Caco-2 (cell line): ENCODE measurements around the gene RCAN1. TPM values are rescaled to one million over a fixed set of nuclear protein-coding genes. Genes with fewer than 3 reads are reported as not detected.
A peak's percentile ranks its signal among the peaks of the same experiment; 100 is the strongest.

Experiments
- BruUV-seq: library from RNA; stranded (reverse); fragments of 400-500 nt; replicated peaks from 2 replicates; lab custom pipeline; 2021; lab: Mats Ljungman, UMichigan
- CTCF ChIA-PET: fragments of 300-600 bp; sonication (Branson Sonifier 250); formaldehyde crosslinking; loops from one replicate; lab custom pipeline; 2022; ENCODE audit warnings: antibody characterized with exemption; lab: Charles Lee
- POLR2A ChIA-PET: fragments of 300-600 bp; sonication (Branson Sonifier 250); formaldehyde crosslinking; loops from one replicate; lab custom pipeline; 2022; ENCODE audit warnings: antibody characterized with exemption; lab: Charles Lee
- DNase-seq, 2 experiments: peaks; one replicate each; pipeline versions ENCODE4 v3.0.0 to v3.0.0-alpha.2; 2020 to 2022
- H3K27me3 ChIP-seq: replicated peaks from 2 replicates; pipeline ENCODE4 v1.6.0; 2011; ENCODE audit warnings: low read length; ENCODE audit not compliant: control insufficient read depth, insufficient read depth
- H3K36me3 ChIP-seq: 2 replicates; pipeline ENCODE4 v1.5.1; 2011; ENCODE audit warnings: low read length; ENCODE audit not compliant: control insufficient read depth, insufficient read depth
- H3K4me1 ChIP-seq: fragments of 250-450 bp; sonication (Bioruptor Pico); 2 replicates; pipeline ENCODE4 v1.5.1; 2020; ENCODE audit warnings: mild to moderate bottlenecking
- H3K4me3 ChIP-seq: 2 replicates; pipeline ENCODE4 v1.5.1; 2011; ENCODE audit warnings: low read depth, mild to moderate bottlenecking, control low read depth, low read length
- H3K9me3 ChIP-seq: fragments of 250-450 bp; sonication (Bioruptor Pico); 2 replicates; pipeline ENCODE4 v1.5.1; 2020; ENCODE audit warnings: mild to moderate bottlenecking, moderate library complexity
- H3K27ac Mint-ChIP-seq: one replicate; pipeline ENCODE4 v1.8.0; 2022; ENCODE audit warnings: mixed read lengths; ENCODE audit not compliant: unreplicated experiment
- H3K27me3 Mint-ChIP-seq: one replicate; pipeline ENCODE4 v1.8.0; 2022; ENCODE audit warnings: mixed read lengths; ENCODE audit not compliant: insufficient read depth, unreplicated experiment
- H3K36me3 Mint-ChIP-seq: one replicate; pipeline ENCODE4 v1.8.0; 2022; ENCODE audit warnings: mild to moderate bottlenecking, mixed read lengths; ENCODE audit not compliant: insufficient read depth, unreplicated experiment
- H3K4me1 Mint-ChIP-seq: one replicate; pipeline ENCODE4 v1.8.0; 2022; ENCODE audit warnings: low read depth, mixed read lengths; ENCODE audit not compliant: unreplicated experiment
- H3K4me3 Mint-ChIP-seq: one replicate; pipeline ENCODE4 v1.8.0; 2022; ENCODE audit warnings: mild to moderate bottlenecking, moderate library complexity, mixed read lengths; ENCODE audit not compliant: unreplicated experiment
- H3K9me3 Mint-ChIP-seq: one replicate; pipeline ENCODE4 v1.8.0; 2022; ENCODE audit warnings: mixed read lengths; ENCODE audit not compliant: unreplicated experiment
- intact Hi-C: fragments of 100-400 bp; cut with micrococcal nuclease; formaldehyde crosslinking; loops from one replicate; pipeline ENCODE4 v1.10.0; 2022; ENCODE audit not compliant: unreplicated experiment
- total RNA-seq: library from RNA; stranded (reverse); gene quantifications from 2 replicates; pipeline ENCODE4 v1.2.3, GENCODE V29; 2022
- TF ChIP-seq, protein P1 (sequence below), 2 experiments: fragments of 200-600 bp in 1 of 2; IDR thresholded peaks; 1 replicate in 1 of 2; 2 replicates in 1 of 2; pipeline versions ENCODE4 v1.5.1 to v1.8.0; 2011 to 2022; ENCODE audit warnings: antibody characterized with exemption in 1 of 2, control low read depth in 1 of 2, inconsistent platforms in 1 of 2, low read depth in 1 of 2, low read length in 1 of 2, mild to moderate bottlenecking in 1 of 2, moderate library complexity in 1 of 2; ENCODE audit not compliant: insufficient read depth in 1 of 2, severe bottlenecking in 1 of 2, unreplicated experiment in 1 of 2

Gene RCAN1
- total RNA-seq, 1 experiment from 2014 or later: 29.4 TPM

- H3K36me3 Mint-ChIP-seq: no peaks in the 10 kb centered on the region
- ChIA-PET POLR2A (no interaction called here), CTCF (interaction anchor here (0.5 kb wide), 1 partner anchor 16 kb away, joined by 4 read pairs; no protein-coding TSS in a partner anchor)
- no peaks in the 10 kb centered on the region for H3K36me3 ChIP-seq
- no peaks in the 10 kb centered on the region for H3K4me1 ChIP-seq
- no peak for DNase-seq
- intact Hi-C loops: no loop called here
- H3K9me3 Mint-ChIP-seq: no peaks in the 10 kb centered on the region
- H3K4me1 Mint-ChIP-seq: no peaks in the 10 kb centered on the region
- H3K4me3 Mint-ChIP-seq: no peak overlapping the region
- H3K9me3 ChIP-seq: no peaks in the 10 kb centered on the region
- peaks cover 4% of the 10 kb centered on the region for H3K27me3 Mint-ChIP-seq
- no peaks in the 10 kb centered on the region for H3K27me3 ChIP-seq
- BruUV-seq: no TSS peak
- no peak overlapping the region for H3K4me3 ChIP-seq
- no peak overlapping the region for H3K27ac Mint-ChIP-seq
- TF ChIP-seq, protein P1, sequence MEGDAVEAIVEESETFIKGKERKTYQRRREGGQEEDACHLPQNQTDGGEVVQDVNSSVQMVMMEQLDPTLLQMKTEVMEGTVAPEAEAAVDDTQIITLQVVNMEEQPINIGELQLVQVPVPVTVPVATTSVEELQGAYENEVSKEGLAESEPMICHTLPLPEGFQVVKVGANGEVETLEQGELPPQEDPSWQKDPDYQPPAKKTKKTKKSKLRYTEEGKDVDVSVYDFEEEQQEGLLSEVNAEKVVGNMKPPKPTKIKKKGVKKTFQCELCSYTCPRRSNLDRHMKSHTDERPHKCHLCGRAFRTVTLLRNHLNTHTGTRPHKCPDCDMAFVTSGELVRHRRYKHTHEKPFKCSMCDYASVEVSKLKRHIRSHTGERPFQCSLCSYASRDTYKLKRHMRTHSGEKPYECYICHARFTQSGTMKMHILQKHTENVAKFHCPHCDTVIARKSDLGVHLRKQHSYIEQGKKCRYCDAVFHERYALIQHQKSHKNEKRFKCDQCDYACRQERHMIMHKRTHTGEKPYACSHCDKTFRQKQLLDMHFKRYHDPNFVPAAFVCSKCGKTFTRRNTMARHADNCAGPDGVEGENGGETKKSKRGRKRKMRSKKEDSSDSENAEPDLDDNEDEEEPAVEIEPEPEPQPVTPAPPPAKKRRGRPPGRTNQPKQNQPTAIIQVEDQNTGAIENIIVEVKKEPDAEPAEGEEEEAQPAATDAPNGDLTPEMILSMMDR (IDR thresholded peaks at IDR 0.05; ENCODE audit: insufficient read depth in 1 of 2, low read depth in 1 of 2, low read length in 1 of 2, severe bottlenecking in 1 of 2, unreplicated experiment in 1 of 2): no peak
Observed at GRCh38 chr21:34632498-34632897, 17.6 kb upstream of the RCAN1 start.

DNA sequence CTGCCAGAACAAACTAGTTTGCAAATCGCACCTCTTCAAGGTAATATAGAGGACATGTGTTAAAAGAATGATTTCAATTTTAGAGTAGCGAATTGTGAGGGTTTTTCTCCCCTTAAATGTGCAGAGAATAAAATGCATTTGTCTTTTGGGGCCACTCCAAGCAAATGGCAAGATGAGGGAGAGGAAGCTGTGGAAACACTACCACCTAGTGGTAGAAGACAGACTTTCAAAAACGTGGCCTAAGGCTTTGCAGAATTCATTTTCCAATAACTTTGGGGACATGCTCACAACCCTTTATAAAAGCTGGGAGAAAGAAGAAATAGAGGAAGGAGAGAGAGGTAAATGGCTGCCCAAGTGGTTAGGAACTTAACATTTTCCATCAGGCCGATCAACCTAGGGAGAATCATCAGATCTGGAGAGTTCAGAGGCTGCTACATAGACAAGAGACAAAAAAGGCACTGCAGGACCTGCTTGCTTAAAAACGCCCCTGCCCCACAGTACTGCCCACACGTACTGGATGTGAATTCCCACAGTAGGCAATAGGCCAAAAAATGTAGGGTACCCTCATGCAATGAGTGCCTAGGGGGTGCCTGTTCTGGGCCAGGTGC, 15.7 kb upstream of the RCAN1 start:
- H3K9me3 Mint-ChIP-seq: no peaks in the 10 kb centered on the region
- ChIA-PET POLR2A (interaction anchor here (0.6 kb wide), 1 partner anchor 558 kb away, joined by 4 read pairs; no protein-coding TSS in a partner anchor), CTCF (interaction anchor here (1.9 to 2.0 kb wide), 2 partner anchors 28 to 263 kb away, joined by 8 to 9 read pairs; no protein-coding TSS in a partner anchor)
- Histone ChIP-seq H3K27me3 (no peaks in the 10 kb centered on the region), H3K9me3 (no peaks in the 10 kb centered on the region), H3K36me3 (no peaks in the 10 kb centered on the region), H3K4me3 (no peak overlapping the region), H3K4me1 (no peaks in the 10 kb centered on the region)
- no TSS peak for BruUV-seq
- no peak overlapping the region for H3K27ac Mint-ChIP-seq
- H3K27me3 Mint-ChIP-seq: peaks cover 7% of the 10 kb centered on the region
- H3K4me3 Mint-ChIP-seq: no peak overlapping the region
- DNase-seq: peak in 1 of 2 experiments; percentile 51
- no peaks in the 10 kb centered on the region for H3K4me1 Mint-ChIP-seq
- TF ChIP-seq, protein P1 (IDR thresholded peaks at IDR 0.05; ENCODE audit: insufficient read depth in 1 of 2, low read depth in 1 of 2, low read length in 1 of 2, severe bottlenecking in 1 of 2, unreplicated experiment in 1 of 2): peak; percentile 65 to 80
- H3K36me3 Mint-ChIP-seq: no peaks in the 10 kb centered on the region
- intact Hi-C loops: loop anchor here (1.0 kb wide), 2 partner anchors 120 to 268 kb away; no protein-coding TSS in a partner anchor

DNA sequence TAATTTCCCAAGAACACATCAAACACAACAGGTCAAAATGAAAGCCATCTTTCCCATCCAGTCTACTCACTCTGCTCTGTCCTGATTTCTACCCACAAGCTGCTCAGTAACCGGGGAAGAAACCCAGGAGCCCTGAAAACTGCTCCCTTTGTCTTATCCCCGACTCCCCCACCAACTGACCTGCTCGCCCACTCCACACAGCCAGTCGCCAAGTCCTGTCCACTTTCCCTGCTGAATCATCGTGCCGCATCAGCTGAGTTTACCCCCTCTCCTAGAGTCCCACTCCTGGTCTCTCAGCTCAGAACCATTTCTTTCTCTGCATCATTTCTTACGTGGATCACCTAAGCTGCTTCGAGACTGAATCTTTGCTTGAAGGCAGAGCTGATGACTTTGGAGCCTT, 11.2 kb upstream of the RCAN1 start:
- no peak overlapping the region for H3K27ac Mint-ChIP-seq
- peaks cover 9% of the 10 kb centered on the region for H3K9me3 Mint-ChIP-seq
- intact Hi-C loops: no loop called here
- Histone ChIP-seq H3K27me3 (no peaks in the 10 kb centered on the region), H3K9me3 (no peaks in the 10 kb centered on the region), H3K4me1 (no peaks in the 10 kb centered on the region), H3K36me3 (no peaks in the 10 kb centered on the region), H3K4me3 (no peak overlapping the region)
- H3K4me1 Mint-ChIP-seq: peaks cover 7% of the 10 kb centered on the region
- no peak overlapping the region for H3K4me3 Mint-ChIP-seq
- no peaks in the 10 kb centered on the region for H3K36me3 Mint-ChIP-seq
- BruUV-seq: no TSS peak
- no peak for DNase-seq
- CTCF ChIA-PET: no interaction called here
- TF ChIP-seq, protein P1 (IDR thresholded peaks at IDR 0.05; ENCODE audit: insufficient read depth in 1 of 2, low read depth in 1 of 2, low read length in 1 of 2, severe bottlenecking in 1 of 2, unreplicated experiment in 1 of 2): no peak
- POLR2A ChIA-PET: no interaction called here
- peaks cover 8% of the 10 kb centered on the region for H3K27me3 Mint-ChIP-seq
